Nephron (organoid): ENCODE data around the gene DLK2.
"Not testable (repeated sequence)": the region's sequence is repeated elsewhere in the genome, so short reads cannot be mapped to it uniquely, and the experiment has no call there.

Source experiments
- H3K27ac Mint-ChIP-seq, 3 experiments: 2 replicates each; pipeline ENCODE4 v1.8.0; 2020; ENCODE audit warnings: mixed read lengths in 3 of 3, mild to moderate bottlenecking in 2 of 3, moderate library complexity in 1 of 3
- H3K27me3 Mint-ChIP-seq: 2 replicates; pipeline ENCODE4 v1.8.0; 2021; ENCODE audit warnings: low read depth, mild to moderate bottlenecking, moderate library complexity, mixed read lengths
- H3K36me3 Mint-ChIP-seq: 2 replicates; pipeline ENCODE4 v1.8.0; 2020; ENCODE audit warnings: low read depth, mixed read lengths
- H3K4me1 Mint-ChIP-seq: 2 replicates; pipeline ENCODE4 v1.8.0; 2020; ENCODE audit warnings: mixed read lengths
- H3K4me3 Mint-ChIP-seq, 3 experiments: 2 replicates each; pipeline ENCODE4 v1.8.0; 2020; ENCODE audit warnings: mild to moderate bottlenecking in 3 of 3, mixed read lengths in 3 of 3, moderate library complexity in 2 of 3
- H3K9me3 Mint-ChIP-seq: 2 replicates; pipeline ENCODE4 v1.8.0; 2020; ENCODE audit warnings: mixed read lengths
- TF ChIP-seq, protein P1 (sequence below), 3 experiments: fragments of 200-600 bp; sonication (generic); IDR thresholded peaks; one replicate each; pipeline ENCODE4 v1.5.0; 2021; ENCODE audit warnings: antibody characterized with exemption in 3 of 3; ENCODE audit not compliant: unreplicated experiment in 3 of 3

Gene DLK2, protein sequence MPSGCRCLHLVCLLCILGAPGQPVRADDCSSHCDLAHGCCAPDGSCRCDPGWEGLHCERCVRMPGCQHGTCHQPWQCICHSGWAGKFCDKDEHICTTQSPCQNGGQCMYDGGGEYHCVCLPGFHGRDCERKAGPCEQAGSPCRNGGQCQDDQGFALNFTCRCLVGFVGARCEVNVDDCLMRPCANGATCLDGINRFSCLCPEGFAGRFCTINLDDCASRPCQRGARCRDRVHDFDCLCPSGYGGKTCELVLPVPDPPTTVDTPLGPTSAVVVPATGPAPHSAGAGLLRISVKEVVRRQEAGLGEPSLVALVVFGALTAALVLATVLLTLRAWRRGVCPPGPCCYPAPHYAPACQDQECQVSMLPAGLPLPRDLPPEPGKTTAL

DNA sequence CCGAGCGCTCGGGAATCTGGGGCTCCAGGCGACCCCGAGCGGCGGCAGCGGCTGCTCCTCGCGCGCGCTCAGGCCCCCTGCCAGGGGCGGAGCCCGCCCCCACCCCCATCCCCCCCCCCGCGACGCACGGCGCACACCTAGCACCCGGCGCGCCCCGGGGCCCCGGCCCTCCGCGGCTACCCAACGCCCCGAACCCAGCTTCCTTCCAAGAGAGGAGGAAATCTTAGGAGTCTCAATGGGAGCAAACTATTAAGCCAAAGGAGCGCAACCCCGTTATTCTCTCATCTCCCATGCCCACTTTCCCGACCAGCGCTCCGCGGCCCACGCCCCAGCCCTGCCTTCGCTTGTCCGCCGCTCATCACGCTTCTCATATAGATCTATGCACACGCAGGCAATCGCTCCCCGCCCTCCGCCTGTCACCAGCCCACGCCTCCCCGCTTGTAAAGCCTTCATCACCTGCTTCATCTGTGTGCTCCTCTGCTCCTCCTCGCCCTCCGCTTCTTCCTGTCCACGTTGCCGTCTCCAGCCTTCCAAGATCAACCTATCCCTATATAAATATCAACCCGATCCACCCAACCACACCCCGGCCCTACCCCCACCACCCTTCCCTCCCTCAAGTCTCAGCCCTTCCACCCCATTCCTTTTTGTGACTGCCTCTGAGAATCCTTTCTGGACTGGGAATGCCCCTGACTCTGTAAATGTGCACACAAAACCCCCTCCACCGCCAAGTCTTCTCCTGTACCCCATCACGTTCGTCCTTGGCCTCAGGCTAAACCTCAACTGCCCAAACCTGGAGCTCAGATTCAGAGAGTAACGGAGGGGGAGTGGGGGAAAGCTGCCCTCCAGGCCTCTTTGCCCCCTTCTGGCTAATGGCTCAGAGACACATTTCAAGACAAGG lies at the start of gene DLK2:
Gene DLK2, minus strand, starts transcription at position 18 of the 898 bp plus-strand sequence. CDS start 723 bp downstream, outside the sequence.
- Mint-ChIP-seq H3K36me3 (peaks cover 13% of the 10 kb centered on the region), H3K27ac (no peak within 1 kb of the TSS), H3K4me1 (peaks cover 12% of the 10 kb centered on the region), H3K9me3 (no peaks in the 10 kb centered on the region), H3K4me3 (peak within 1 kb of the TSS; percentile 84 to 87 (median 85)), H3K27me3 (peaks cover 49% of the 10 kb centered on the region)
- TF ChIP-seq, protein P1, sequence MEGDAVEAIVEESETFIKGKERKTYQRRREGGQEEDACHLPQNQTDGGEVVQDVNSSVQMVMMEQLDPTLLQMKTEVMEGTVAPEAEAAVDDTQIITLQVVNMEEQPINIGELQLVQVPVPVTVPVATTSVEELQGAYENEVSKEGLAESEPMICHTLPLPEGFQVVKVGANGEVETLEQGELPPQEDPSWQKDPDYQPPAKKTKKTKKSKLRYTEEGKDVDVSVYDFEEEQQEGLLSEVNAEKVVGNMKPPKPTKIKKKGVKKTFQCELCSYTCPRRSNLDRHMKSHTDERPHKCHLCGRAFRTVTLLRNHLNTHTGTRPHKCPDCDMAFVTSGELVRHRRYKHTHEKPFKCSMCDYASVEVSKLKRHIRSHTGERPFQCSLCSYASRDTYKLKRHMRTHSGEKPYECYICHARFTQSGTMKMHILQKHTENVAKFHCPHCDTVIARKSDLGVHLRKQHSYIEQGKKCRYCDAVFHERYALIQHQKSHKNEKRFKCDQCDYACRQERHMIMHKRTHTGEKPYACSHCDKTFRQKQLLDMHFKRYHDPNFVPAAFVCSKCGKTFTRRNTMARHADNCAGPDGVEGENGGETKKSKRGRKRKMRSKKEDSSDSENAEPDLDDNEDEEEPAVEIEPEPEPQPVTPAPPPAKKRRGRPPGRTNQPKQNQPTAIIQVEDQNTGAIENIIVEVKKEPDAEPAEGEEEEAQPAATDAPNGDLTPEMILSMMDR (IDR thresholded peaks at IDR 0.05; ENCODE audit: unreplicated experiment in 3 of 3), result no peak

DNA sequence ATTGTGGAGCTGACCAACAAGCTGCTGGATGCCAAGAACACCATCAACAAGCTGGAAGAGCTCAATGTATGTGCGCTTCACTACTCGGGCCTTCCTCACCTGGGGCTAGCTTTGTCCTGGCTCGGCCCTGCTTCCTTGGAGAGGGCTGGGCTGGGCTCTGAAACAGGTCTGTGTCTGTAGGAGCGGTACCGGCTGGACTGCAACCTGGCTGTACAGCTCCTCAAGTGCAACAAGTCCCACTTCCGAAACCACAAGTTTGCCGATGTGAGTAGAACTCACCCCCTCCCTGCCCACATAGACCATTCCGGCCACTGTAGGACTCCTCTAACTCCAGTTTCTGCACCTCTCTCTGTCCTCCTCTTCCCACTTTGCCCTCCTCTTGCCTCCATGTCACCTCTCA lies 48.1 kb upstream of the DLK2 start:
- TF ChIP-seq, protein P1 (IDR thresholded peaks at IDR 0.05; ENCODE audit: unreplicated experiment in 3 of 3), result no peak
- peaks cover 53% of the 10 kb centered on the region for H3K36me3 Mint-ChIP-seq
- no peak overlapping the region for H3K27ac Mint-ChIP-seq
- peaks cover 7% of the 10 kb centered on the region for H3K27me3 Mint-ChIP-seq
- H3K9me3 Mint-ChIP-seq, result no peaks in the 10 kb centered on the region
- no peak overlapping the region for H3K4me3 Mint-ChIP-seq
- H3K4me1 Mint-ChIP-seq, result peaks cover 21% of the 10 kb centered on the region

DNA sequence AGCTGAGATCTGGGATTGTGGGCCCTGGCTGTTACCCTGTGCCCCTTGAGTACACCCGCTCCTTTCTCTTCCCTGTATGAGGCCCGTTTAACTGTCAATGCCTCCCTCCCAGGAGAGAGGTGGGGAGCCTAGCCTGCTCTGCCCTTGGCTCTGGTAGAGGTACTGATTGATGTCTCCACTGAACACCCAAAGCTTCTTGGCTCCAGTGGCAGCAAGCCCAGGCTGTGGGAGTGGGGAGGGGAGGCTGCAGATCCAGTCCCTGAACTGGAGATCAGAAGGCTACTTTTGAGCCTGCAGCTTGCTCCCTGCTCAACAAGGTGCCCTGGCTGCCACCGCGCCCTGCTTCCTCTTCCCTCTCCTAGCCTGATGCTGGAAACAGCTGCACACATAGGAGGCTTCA lies 47.3 kb upstream of the DLK2 start:
- Mint-ChIP-seq H3K27me3 (peaks cover 3% of the 10 kb centered on the region), H3K27ac (no peak overlapping the region), H3K4me1 (peaks cover 21% of the 10 kb centered on the region), H3K4me3 (no peak overlapping the region), H3K36me3 (peaks cover 53% of the 10 kb centered on the region), H3K9me3 (no peaks in the 10 kb centered on the region)
- TF ChIP-seq, protein P1 (IDR thresholded peaks at IDR 0.05; ENCODE audit: unreplicated experiment in 3 of 3), result no peak

DNA sequence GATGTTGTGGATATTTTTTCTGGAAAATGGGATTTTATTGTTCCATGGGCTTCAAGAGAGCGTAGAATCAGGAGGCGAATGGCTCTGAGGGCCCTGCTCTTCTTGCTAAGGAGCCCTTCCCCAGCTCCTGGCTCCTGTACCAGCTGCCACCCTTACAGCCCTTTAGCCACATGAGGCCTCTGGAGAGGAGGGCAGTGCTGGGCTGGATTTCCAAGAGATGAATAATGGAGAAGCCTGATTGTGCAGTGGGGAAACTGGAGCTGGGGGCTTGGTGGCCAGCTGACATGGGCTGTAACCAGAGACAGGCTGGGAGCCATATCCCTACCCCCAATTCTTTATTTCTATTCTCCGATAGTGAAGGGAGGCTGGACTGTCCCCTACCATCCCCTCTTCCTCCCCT lies 45.6 kb upstream of the DLK2 start:
- H3K4me1 Mint-ChIP-seq, result peaks cover 24% of the 10 kb centered on the region
- no peak overlapping the region for H3K27ac Mint-ChIP-seq
- TF ChIP-seq, protein P1 (IDR thresholded peaks at IDR 0.05; ENCODE audit: unreplicated experiment in 3 of 3), result no peak
- H3K36me3 Mint-ChIP-seq, result peaks cover 49% of the 10 kb centered on the region
- H3K27me3 Mint-ChIP-seq, result no peaks in the 10 kb centered on the region
- H3K4me3 Mint-ChIP-seq, result no peak overlapping the region
- H3K9me3 Mint-ChIP-seq, result no peaks in the 10 kb centered on the region

DNA sequence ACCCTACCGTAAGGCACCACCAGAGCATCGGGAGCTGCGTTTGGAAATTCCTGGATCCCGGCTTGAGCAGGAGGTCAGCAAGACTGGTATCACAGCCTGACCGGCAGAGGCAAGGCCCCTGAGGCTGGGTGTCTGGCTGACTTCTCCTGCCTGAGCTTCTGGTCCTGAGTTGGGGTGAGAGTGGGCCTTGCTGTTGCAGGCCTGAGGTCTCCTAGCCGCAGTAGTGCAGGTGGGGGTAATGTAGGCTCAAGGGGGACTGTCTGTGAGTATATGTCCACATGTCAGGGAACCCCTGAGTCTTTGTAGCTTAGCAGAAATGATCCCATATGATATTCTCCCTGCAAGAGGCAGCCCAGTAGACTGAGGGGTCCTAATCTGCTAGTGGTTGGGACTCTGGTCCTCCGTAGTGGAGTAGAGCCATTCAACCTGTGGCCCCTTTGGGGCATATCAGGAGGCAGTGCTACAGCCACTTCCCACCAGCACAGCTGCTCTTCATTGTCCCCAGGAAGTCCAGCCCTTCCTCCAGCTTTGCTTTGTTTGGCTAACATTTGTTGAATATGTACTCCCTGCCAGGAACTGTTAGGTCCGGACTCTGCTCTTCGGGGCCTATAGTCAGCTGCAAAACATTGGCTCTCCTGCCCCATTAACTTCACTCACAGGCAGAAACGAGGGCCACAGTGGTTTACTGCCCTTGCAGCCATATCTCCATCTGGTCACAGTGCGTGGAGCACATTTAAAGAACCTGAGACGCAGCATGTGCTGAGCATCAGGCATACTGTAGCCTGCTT lies 43.9 kb upstream of the DLK2 start:
- H3K4me3 Mint-ChIP-seq, result no peak overlapping the region
- H3K27ac Mint-ChIP-seq, result peak overlapping the region in 2 of 3 experiments; percentile 27 to 31
- no peaks in the 10 kb centered on the region for H3K9me3 Mint-ChIP-seq
- TF ChIP-seq, protein P1 (IDR thresholded peaks at IDR 0.05; ENCODE audit: unreplicated experiment in 3 of 3), result no peak
- H3K4me1 Mint-ChIP-seq, result peaks cover 23% of the 10 kb centered on the region
- peaks cover 45% of the 10 kb centered on the region for H3K36me3 Mint-ChIP-seq
- no peaks in the 10 kb centered on the region for H3K27me3 Mint-ChIP-seq

DNA sequence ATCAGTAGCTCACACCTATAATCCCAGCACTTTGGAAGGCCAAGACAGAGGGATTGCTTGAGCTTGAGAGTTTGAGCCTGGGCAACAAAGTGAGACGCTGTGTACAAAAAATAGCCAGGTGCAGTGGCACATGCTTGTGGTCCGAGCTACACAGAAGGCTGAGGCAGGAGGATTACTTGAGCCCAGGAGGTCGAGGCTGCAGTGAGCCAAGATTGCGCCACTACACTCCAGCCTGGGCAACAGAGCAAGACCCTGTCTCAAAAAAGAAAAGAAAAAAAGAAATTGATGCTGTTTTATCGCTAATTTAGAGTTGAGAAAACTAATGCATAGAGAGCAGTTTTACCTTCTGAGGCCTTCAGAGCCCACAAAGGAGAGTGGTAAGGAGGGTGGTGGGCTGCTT lies 42.9 kb upstream of the DLK2 start:
- not testable (repeated sequence) for H3K4me3 Mint-ChIP-seq, H3K27ac Mint-ChIP-seq, H3K27me3 Mint-ChIP-seq, H3K9me3 Mint-ChIP-seq
- Mint-ChIP-seq H3K4me1 (peaks cover 30% of the 10 kb centered on the region), H3K36me3 (peaks cover 39% of the 10 kb centered on the region)
